ENCODE measurements around the gene NR6A1. TPM values are rescaled to one million over a fixed set of nuclear protein-coding genes. Genes with fewer than 3 reads are reported as not detected.

The NR6A1 gene
- total and polyA plus RNA-seq, 2 of the 13 experiments (the other 11 are each of a cell fraction or from before 2014, with no cell fraction given) = 28.1 to 31.5 TPM

DNA sequence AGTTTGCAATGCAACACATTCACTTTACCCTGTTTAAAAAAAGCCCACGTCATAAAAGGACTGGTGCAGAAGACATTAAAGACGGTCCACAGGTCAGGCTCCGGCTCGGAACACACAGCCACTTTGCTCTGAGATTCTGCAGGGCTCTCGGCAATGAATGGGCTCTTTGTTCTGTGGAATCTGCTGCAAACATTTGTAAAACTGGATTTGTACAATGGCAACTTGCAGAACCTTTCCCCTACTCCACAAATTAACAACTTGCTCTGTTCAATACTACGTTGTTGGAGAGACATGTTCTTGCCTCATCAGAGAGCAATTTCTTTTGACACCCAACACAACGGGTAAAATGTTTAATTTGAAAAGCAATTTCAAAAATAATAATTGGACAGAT lies 250.9 kb downstream of the NR6A1 start (continued):
- TF ChIP-seq HNF4G (IDR thresholded peaks at IDR 0.05; ENCODE audit: borderline replicate concordance, low read depth, low read length) = peak; percentile 51
- no peak; the same call in 1 of the 2 replicates for TF ChIP-seq HNF4G (CRISPR knock-in tag; IDR thresholded peaks at IDR 0.05; ENCODE audit: borderline replicate concordance, low read depth)
- TF ChIP-seq, protein P1, sequence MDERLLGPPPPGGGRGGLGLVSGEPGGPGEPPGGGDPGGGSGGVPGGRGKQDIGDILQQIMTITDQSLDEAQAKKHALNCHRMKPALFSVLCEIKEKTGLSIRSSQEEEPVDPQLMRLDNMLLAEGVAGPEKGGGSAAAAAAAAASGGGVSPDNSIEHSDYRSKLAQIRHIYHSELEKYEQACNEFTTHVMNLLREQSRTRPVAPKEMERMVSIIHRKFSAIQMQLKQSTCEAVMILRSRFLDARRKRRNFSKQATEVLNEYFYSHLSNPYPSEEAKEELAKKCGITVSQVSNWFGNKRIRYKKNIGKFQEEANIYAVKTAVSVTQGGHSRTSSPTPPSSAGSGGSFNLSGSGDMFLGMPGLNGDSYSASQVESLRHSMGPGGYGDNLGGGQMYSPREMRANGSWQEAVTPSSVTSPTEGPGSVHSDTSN (CRISPR knock-in tag; IDR thresholded peaks at IDR 0.05) = no peak
- peak; percentile 59 for TF ChIP-seq CEBPG (CRISPR knock-in tag; IDR thresholded peaks at IDR 0.05)
- 0 out of 4 replicates have a peak, but pooled peaks of 1 of the 2 experiments have one; percentile 3 for TF ChIP-seq MAFK (conservative IDR thresholded peaks at IDR 0.05 in 1 of 2, IDR thresholded peaks at IDR 0.05 in 1 of 2; ENCODE audit: low read length in 2 of 2)
- TF ChIP-seq, protein P2, sequence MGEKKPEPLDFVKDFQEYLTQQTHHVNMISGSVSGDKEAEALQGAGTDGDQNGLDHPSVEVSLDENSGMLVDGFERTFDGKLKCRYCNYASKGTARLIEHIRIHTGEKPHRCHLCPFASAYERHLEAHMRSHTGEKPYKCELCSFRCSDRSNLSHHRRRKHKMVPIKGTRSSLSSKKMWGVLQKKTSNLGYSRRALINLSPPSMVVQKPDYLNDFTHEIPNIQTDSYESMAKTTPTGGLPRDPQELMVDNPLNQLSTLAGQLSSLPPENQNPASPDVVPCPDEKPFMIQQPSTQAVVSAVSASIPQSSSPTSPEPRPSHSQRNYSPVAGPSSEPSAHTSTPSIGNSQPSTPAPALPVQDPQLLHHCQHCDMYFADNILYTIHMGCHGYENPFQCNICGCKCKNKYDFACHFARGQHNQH (CRISPR knock-in tag; IDR thresholded peaks at IDR 0.05) = peak; percentile 58; the same call in 1 of the 2 replicates
- TF ChIP-seq, protein P3, sequence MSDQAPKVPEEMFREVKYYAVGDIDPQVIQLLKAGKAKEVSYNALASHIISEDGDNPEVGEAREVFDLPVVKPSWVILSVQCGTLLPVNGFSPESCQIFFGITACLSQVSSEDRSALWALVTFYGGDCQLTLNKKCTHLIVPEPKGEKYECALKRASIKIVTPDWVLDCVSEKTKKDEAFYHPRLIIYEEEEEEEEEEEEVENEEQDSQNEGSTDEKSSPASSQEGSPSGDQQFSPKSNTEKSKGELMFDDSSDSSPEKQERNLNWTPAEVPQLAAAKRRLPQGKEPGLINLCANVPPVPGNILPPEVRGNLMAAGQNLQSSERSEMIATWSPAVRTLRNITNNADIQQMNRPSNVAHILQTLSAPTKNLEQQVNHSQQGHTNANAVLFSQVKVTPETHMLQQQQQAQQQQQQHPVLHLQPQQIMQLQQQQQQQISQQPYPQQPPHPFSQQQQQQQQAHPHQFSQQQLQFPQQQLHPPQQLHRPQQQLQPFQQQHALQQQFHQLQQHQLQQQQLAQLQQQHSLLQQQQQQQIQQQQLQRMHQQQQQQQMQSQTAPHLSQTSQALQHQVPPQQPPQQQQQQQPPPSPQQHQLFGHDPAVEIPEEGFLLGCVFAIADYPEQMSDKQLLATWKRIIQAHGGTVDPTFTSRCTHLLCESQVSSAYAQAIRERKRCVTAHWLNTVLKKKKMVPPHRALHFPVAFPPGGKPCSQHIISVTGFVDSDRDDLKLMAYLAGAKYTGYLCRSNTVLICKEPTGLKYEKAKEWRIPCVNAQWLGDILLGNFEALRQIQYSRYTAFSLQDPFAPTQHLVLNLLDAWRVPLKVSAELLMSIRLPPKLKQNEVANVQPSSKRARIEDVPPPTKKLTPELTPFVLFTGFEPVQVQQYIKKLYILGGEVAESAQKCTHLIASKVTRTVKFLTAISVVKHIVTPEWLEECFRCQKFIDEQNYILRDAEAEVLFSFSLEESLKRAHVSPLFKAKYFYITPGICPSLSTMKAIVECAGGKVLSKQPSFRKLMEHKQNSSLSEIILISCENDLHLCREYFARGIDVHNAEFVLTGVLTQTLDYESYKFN (CRISPR knock-in tag; conservative IDR thresholded peaks at IDR 0.05) = peak; percentile 90
- 0 out of 2 replicates have a peak, but pooled peaks have one; percentile 39 for TF ChIP-seq ERF (CRISPR knock-in tag; IDR thresholded peaks at IDR 0.05)
- no peak for TF ChIP-seq NCOA1 (CRISPR knock-in tag; IDR thresholded peaks at IDR 0.05)
